ENCODE measurements around the gene ZDHHC1.

- peak; percentile 52 to 82 (median 61) for TF ChIP-seq CTCF (IDR thresholded peaks at IDR 0.05)
- TF ChIP-seq POLR2A (IDR thresholded peaks at IDR 0.05), result no peak
These were observed 40.3 kb upstream of the ZDHHC1 start for GRCh38 chr16:67456391-67457081.
